Thyroid gland (tissue), 4 donors: ENCODE results near the gene APOL3. TPM values are rescaled to one million over a fixed set of nuclear protein-coding genes. Genes with fewer than 3 reads are reported as not detected.
"Not testable (repeated sequence)": the region's sequence is repeated elsewhere in the genome, so short reads cannot be mapped to it uniquely, and the experiment has no call there.

Source experiments
- DNase-seq, 2 donors: peaks; one replicate each; pipeline ENCODE4 v3.0.0-alpha.2; 2019
- H3K27ac ChIP-seq, 3 donors: fragments of 200-600 bp; sonication (generic); 1 replicate in 2 of 3; 2 replicates in 1 of 3; pipeline ENCODE4 v1.5.1; 2016 to 2019; ENCODE audit warnings: mild to moderate bottlenecking in 1 of 3, moderate library complexity in 1 of 3
- H3K27me3 ChIP-seq: fragments of 200-600 bp; sonication (generic); one replicate; pipeline ENCODE4 v1.5.1; 2019
- H3K36me3 ChIP-seq, 2 donors: fragments of 200-600 bp; sonication (generic); one replicate each; pipeline ENCODE4 v1.5.1; 2016 to 2019
- H3K4me1 ChIP-seq, 2 donors: fragments of 200-600 bp; sonication (generic); one replicate each; pipeline ENCODE4 v1.5.1; 2017 to 2019
- H3K4me3 ChIP-seq, 3 donors: fragments of 200-600 bp; sonication (generic); replicated peaks in 1 of 3; 1 replicate in 2 of 3; 2 replicates in 1 of 3; pipeline ENCODE4 v1.5.1; 2016; ENCODE audit warnings: mild to moderate bottlenecking in 1 of 3
- H3K9me3 ChIP-seq: fragments of 200-600 bp; sonication (generic); one replicate; pipeline ENCODE4 v1.5.1; 2017
- CTCF ChIP-seq, 6 experiments: fragments of 200-600 bp in 3 of 6; fragments of 450-650 bp in 3 of 6; sonication (generic) in 3 of 6; IDR thresholded peaks; one replicate each; pipeline ENCODE4 v1.5.1; 2016 to 2019; ENCODE audit warnings: antibody characterized with exemption in 6 of 6, mild to moderate bottlenecking in 2 of 6, inconsistent platforms in 1 of 6, moderate library complexity in 1 of 6
- POLR2A ChIP-seq, 2 donors: fragments of 450-650 bp; IDR thresholded peaks; one replicate each; pipeline ENCODE4 v1.6.1; 2017; ENCODE audit warnings: antibody characterized with exemption in 2 of 2, mild to moderate bottlenecking in 2 of 2, moderate library complexity in 1 of 2
- WGBS, 2 donors: methylation state at CpG; one replicate each; pipeline ENCODE4 v1.1.5; 2017; 5-methylcytosine and 5-hydroxymethylcytosine counted together
- intact Hi-C: fragments of 100-400 bp; cut with DNase I; formaldehyde crosslinking; loops from one replicate; pipeline ENCODE4 v1.15.1; 2023
- total RNA-seq, 4 donors: library from RNA; depleted of rRNA; stranded (reverse); fragments of >200 nt; gene quantifications; one replicate each; pipeline ENCODE4 v1.2.3, GENCODE V29; 2016

Gene APOL3
- total RNA-seq, 4 donors from 2014 or later: 23.3 to 91.9 (median 59.9) TPM

- Histone ChIP-seq H3K4me1 (peaks cover 17 to 40% of the 10 kb centered on the region in 2 donors), H3K27me3 (no peaks in the 10 kb centered on the region), H3K27ac (peak overlapping the region; percentile 85 to 91 (median 85)), H3K4me3 (no peak overlapping the region), H3K36me3 (no peaks in the 10 kb centered on the region), H3K9me3 (no peaks in the 10 kb centered on the region)
- WGBS, 2 donors: 92 to 93% methylated on average over 3 of the region's 3 CpGs
- DNase-seq: no peak
- intact Hi-C loops: no loop called here
- no peak for TF ChIP-seq CTCF (IDR thresholded peaks at IDR 0.05)
- TF ChIP-seq POLR2A (IDR thresholded peaks at IDR 0.05): no peak
Measured at GRCh38 chr22:36154423-36154945, 6.1 kb downstream of the APOL3 start.

GRCh38 chr22:36153501-36154422 lies 6.8 kb downstream of the APOL3 start:
- Histone ChIP-seq H3K9me3 (no peaks in the 10 kb centered on the region), H3K27ac (peak overlapping the region in 2 of 3 donors; percentile 85), H3K4me3 (no peak overlapping the region), H3K27me3 (no peaks in the 10 kb centered on the region), H3K36me3 (peaks cover 0 to 2% of the 10 kb centered on the region in 2 donors), H3K4me1 (peaks cover 21 to 45% of the 10 kb centered on the region in 2 donors)
- no peak for TF ChIP-seq CTCF (IDR thresholded peaks at IDR 0.05)
- no peak for TF ChIP-seq POLR2A (IDR thresholded peaks at IDR 0.05)
- intact Hi-C loops: no loop called here
- WGBS, 2 donors: 72 to 79% methylated on average over 12 of the region's 12 CpGs
- DNase-seq: no peak

- intact Hi-C loops, H3K36me3 ChIP-seq, DNase-seq, H3K4me3 ChIP-seq, H3K27me3 ChIP-seq, H3K9me3 ChIP-seq: not testable (repeated sequence)
- peaks cover 22 to 54% of the 10 kb centered on the region in 2 donors for H3K4me1 ChIP-seq
- H3K27ac ChIP-seq: peak overlapping the region in 2 of 3 donors; percentile 85
- WGBS, 2 donors: 93 to 96% methylated on average over 4 of the region's 4 CpGs
Measured at GRCh38 chr22:36152821-36153220, 7.7 kb downstream of the APOL3 start.

GRCh38 chr22:36152088-36152487 lies 8.5 kb downstream of the APOL3 start:
- H3K4me1 ChIP-seq: peaks cover 29 to 58% of the 10 kb centered on the region in 2 donors
- WGBS, 2 donors: 93 to 96% methylated on average over 3 of the region's 3 CpGs
- peak overlapping the region in 2 of 3 donors; percentile 85 for H3K27ac ChIP-seq

More at GRCh38 chr22:36152088-36152487, 8.5 kb downstream of the APOL3 start:
- intact Hi-C loops: no loop called here
- no peak overlapping the region for H3K4me3 ChIP-seq
- H3K27me3 ChIP-seq: no peaks in the 10 kb centered on the region
- H3K9me3 ChIP-seq: no peaks in the 10 kb centered on the region
- no peak for TF ChIP-seq POLR2A (IDR thresholded peaks at IDR 0.05)
- no peak for TF ChIP-seq CTCF (IDR thresholded peaks at IDR 0.05)
- no peak for DNase-seq
- H3K36me3 ChIP-seq: peaks cover 0 to 6% of the 10 kb centered on the region in 2 donors
